Fibroblast of lung (primary cell): ENCODE data around the gene KIAA1328. TPM values are rescaled to one million over a fixed set of nuclear protein-coding genes. Genes with fewer than 3 reads are reported as not detected.
A peak's percentile ranks its signal among the peaks of the same experiment; 100 is the strongest.

ENCODE experiments used
- DNase-seq, 2 donors: peaks; one replicate each; pipeline versions ENCODE4 v3.0.0 to v3.0.0-alpha.2; 2010; ENCODE audit warnings: low read depth in 2 of 2
- H2AFZ ChIP-seq: 2 replicates; pipeline ENCODE4 v1.5.1; 2012; ENCODE audit warnings: low read length, control low read depth, inconsistent platforms
- H3K27ac ChIP-seq: 2 replicates; pipeline ENCODE4 v1.5.1; 2011; ENCODE audit warnings: low read length, control low read depth; ENCODE audit not compliant: insufficient read depth
- H3K27me3 ChIP-seq: 2 replicates; pipeline ENCODE4 v1.5.1; 2011; ENCODE audit warnings: mild to moderate bottlenecking, low read length; ENCODE audit not compliant: control insufficient read depth, insufficient read depth
- H3K36me3 ChIP-seq: 2 replicates; pipeline ENCODE4 v1.5.1; 2011; ENCODE audit warnings: low read length; ENCODE audit not compliant: control insufficient read depth, insufficient read depth
- H3K4me1 ChIP-seq: 2 replicates; pipeline ENCODE4 v1.5.1; 2011; ENCODE audit warnings: low read length; ENCODE audit not compliant: control insufficient read depth, insufficient read depth; ENCODE audit errors: extremely low read depth
- H3K4me2 ChIP-seq: 2 replicates; pipeline ENCODE4 v1.5.1; 2011; ENCODE audit warnings: low read length, control low read depth; ENCODE audit not compliant: insufficient read depth; ENCODE audit errors: extremely low read depth
- H3K4me3 ChIP-seq, 4 experiments: fragments of 200-600 bp in 1 of 4; sonication (generic) in 1 of 4; replicated peaks in 1 of 4; 2 replicates each; pipeline ENCODE4 v1.5.1; 2011 to 2016; ENCODE audit warnings: low read length in 4 of 4, low read depth in 3 of 4, mild to moderate bottlenecking in 3 of 4, control low read depth in 2 of 4, inconsistent platforms in 1 of 4, mixed read lengths in 1 of 4; ENCODE audit not compliant: insufficient read depth in 1 of 4; ENCODE audit errors: control extremely low read depth in 1 of 4
- H3K79me2 ChIP-seq: 2 replicates; pipeline ENCODE4 v1.5.1; 2012; ENCODE audit warnings: mild to moderate bottlenecking, low read length, inconsistent platforms; ENCODE audit not compliant: control insufficient read depth, insufficient read depth
- H3K9ac ChIP-seq: 2 replicates; pipeline ENCODE4 v1.5.1; 2011; ENCODE audit warnings: mild to moderate bottlenecking, low read length, control low read depth; ENCODE audit not compliant: insufficient read depth
- H3K9me3 ChIP-seq: 2 replicates; pipeline ENCODE4 v1.5.1; 2012; ENCODE audit warnings: low read depth, low read length; ENCODE audit not compliant: control insufficient read depth, insufficient read depth
- H4K20me1 ChIP-seq: 2 replicates; pipeline ENCODE4 v1.5.1; 2011; ENCODE audit warnings: low read length; ENCODE audit not compliant: control insufficient read depth, insufficient read depth; ENCODE audit errors: extremely low read depth
- CTCF ChIP-seq, 2 donors: IDR thresholded peaks in 1 of 2; conservative IDR thresholded peaks in 1 of 2; 1 replicate in 1 of 2; 2 replicates in 1 of 2; pipeline ENCODE4 v1.5.1; 2011 to 2012; ENCODE audit warnings: low read length in 2 of 2, control low read depth in 1 of 2, inconsistent platforms in 1 of 2, low read depth in 1 of 2, mild to moderate bottlenecking in 1 of 2
- EZH2 ChIP-seq: IDR thresholded peaks from 2 replicates; pipeline ENCODE4 v1.5.1; 2012; ENCODE audit warnings: low read length, control low read depth, mild to moderate bottlenecking; ENCODE audit errors: missing control alignments
- polyA plus RNA-seq, 2 donors: library from polyadenylated mRNA; depleted of rRNA in 1 of 2; stranded (reverse) in 1 of 2; unstranded in 1 of 2; fragments of >200 nt; gene quantifications; 2 replicates each; pipeline ENCODE4 v1.2.1, GENCODE V29; 2011 to 2012; ENCODE audit warnings: missing spikeins in 1 of 2
- total RNA-seq: library from RNA; depleted of rRNA; stranded (reverse); fragments of >200 nt; gene quantifications from 2 replicates; pipeline ENCODE4 v1.2.1, GENCODE V29; 2014

KIAA1328 gene
- total and polyA plus RNA-seq, 2 donors (not counting 1 experiment from before 2014, with no cell fraction given): 4.3 to 4.5 TPM

- Histone ChIP-seq H3K4me2 (no peak overlapping the region), H3K4me3 (no peak overlapping the region), H4K20me1 (no peaks in the 10 kb centered on the region), H3K79me2 (no peaks in the 10 kb centered on the region), H2AFZ (no peak overlapping the region), H3K36me3 (no peaks in the 10 kb centered on the region), H3K9ac (no peak overlapping the region), H3K9me3 (no peaks in the 10 kb centered on the region), H3K4me1 (no peaks in the 10 kb centered on the region), H3K27me3 (no peaks in the 10 kb centered on the region), H3K27ac (no peak overlapping the region)
- DNase-seq: peak; percentile 10 to 57
- TF ChIP-seq CTCF (conservative IDR thresholded peaks at IDR 0.05 in 1 of 2, IDR thresholded peaks at IDR 0.05 in 1 of 2; ENCODE audit: low read depth in 1 of 2, low read length in 2 of 2): no peak
Observed at GRCh38 chr18:36993068-36993467, 164.1 kb downstream of the KIAA1328 start.

- Histone ChIP-seq H4K20me1 (no peaks in the 10 kb centered on the region), H3K4me3 (no peak overlapping the region)
- TF ChIP-seq CTCF (conservative IDR thresholded peaks at IDR 0.05 in 1 of 2, IDR thresholded peaks at IDR 0.05 in 1 of 2; ENCODE audit: low read depth in 1 of 2, low read length in 2 of 2) (no peak), EZH2 (no peak)
Observed at GRCh38 chr18:37006742-37007141, 177.8 kb downstream of the KIAA1328 start.

GRCh38 chr18:37012452-37012851 is 183.5 kb downstream of the KIAA1328 start:
- H3K36me3 ChIP-seq: no peaks in the 10 kb centered on the region
- no peak overlapping the region for H3K9ac ChIP-seq
- no peaks in the 10 kb centered on the region for H3K9me3 ChIP-seq
- no peak overlapping the region for H3K4me2 ChIP-seq
- no peak overlapping the region for H2AFZ ChIP-seq
- no peak overlapping the region for H3K27ac ChIP-seq
- DNase-seq: no peak
- H3K4me3 ChIP-seq: no peak overlapping the region
- H3K27me3 ChIP-seq: no peaks in the 10 kb centered on the region
- H4K20me1 ChIP-seq: no peaks in the 10 kb centered on the region
- no peaks in the 10 kb centered on the region for H3K4me1 ChIP-seq
- no peaks in the 10 kb centered on the region for H3K79me2 ChIP-seq
- TF ChIP-seq EZH2: no peak
- TF ChIP-seq CTCF (conservative IDR thresholded peaks at IDR 0.05 in 1 of 2, IDR thresholded peaks at IDR 0.05 in 1 of 2; ENCODE audit: low read depth in 1 of 2, low read length in 2 of 2): no peak

More at GRCh38 chr18:37006742-37007141, 177.8 kb downstream of the KIAA1328 start:
- H3K9me3 ChIP-seq: no peaks in the 10 kb centered on the region
- H2AFZ ChIP-seq: no peak overlapping the region
- no peak overlapping the region for H3K9ac ChIP-seq
- H3K27ac ChIP-seq: no peak overlapping the region
- H3K4me1 ChIP-seq: no peaks in the 10 kb centered on the region
- no peaks in the 10 kb centered on the region for H3K79me2 ChIP-seq
- no peak for DNase-seq
- H3K4me2 ChIP-seq: no peak overlapping the region
- H3K36me3 ChIP-seq: no peaks in the 10 kb centered on the region
- H3K27me3 ChIP-seq: no peaks in the 10 kb centered on the region
